GM21390 (cell line): Measurements from ENCODE around the gene ATG7.

Experiments used
- ATAC-seq: cut with Tn5 transposase; IDR thresholded peaks from one replicate; pipeline ENCODE4 v1.9.1; 2021; ENCODE audit not compliant: unreplicated experiment

Gene ATG7

DNA sequence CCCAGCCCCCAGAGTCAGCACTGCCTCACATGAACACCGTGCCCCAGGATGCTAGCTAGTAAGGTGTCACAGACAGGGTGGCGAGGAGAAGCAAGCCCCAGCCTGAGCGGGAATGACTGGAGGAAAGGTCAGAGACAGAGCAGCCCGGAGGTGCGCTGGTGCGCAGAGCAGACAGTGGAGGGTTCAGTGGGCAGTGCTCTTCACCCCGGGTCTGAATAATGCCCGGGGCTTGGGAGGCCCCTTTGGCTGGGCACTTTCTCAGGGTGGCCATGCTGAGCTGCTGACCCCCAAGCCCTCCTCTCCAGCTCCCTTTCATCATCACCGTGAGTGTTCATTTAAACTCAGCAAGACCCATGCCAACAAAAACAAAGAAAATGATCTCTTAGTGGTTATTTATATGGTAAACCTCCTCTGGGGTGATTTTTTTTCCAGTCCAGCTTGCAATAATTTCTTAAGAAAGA is 260.8 kb downstream of the ATG7 start:
- ATAC-seq = no peak

DNA sequence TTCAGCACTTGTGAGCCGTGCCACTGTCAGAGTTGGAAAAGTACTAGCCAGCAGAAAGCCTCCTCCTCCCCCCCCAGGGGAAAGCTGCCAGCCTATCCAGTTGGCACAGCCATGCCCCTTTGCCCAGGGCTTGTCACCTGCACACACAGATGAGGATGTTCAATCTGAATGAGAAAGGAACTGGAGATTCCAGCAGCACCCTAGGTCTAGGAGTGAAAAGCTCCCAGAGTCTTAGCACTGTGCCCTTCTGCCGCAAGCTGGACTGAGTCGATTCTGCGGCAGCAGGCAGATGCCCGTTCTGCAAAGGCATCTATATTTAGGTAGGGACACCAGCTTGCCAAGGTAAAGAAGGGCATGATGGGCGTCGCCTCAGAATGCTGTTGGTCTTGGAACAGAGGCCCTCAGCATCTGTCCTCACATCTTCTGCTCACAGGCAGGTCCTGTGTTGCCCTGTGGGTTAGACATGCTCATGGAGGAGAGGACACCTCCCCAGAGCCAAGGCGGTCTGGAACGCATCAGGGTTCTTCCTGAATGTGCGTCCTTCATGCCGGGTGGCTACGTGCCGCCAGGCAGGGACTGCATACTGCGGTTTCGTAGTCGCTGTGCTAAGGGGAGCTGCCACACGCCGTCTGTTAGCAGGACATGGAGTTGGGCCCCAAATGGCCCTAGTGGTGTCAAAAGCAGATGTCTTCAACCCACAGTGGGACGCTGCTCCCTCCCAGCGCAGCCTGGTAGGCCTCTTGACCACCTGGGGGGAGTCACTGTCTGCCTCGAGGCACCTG is 262.0 kb downstream of the ATG7 start:
- no peak for ATAC-seq

GRCh38 chr3:11534793-11535101 is 262.6 kb downstream of the ATG7 start:
- ATAC-seq = no peak

DNA sequence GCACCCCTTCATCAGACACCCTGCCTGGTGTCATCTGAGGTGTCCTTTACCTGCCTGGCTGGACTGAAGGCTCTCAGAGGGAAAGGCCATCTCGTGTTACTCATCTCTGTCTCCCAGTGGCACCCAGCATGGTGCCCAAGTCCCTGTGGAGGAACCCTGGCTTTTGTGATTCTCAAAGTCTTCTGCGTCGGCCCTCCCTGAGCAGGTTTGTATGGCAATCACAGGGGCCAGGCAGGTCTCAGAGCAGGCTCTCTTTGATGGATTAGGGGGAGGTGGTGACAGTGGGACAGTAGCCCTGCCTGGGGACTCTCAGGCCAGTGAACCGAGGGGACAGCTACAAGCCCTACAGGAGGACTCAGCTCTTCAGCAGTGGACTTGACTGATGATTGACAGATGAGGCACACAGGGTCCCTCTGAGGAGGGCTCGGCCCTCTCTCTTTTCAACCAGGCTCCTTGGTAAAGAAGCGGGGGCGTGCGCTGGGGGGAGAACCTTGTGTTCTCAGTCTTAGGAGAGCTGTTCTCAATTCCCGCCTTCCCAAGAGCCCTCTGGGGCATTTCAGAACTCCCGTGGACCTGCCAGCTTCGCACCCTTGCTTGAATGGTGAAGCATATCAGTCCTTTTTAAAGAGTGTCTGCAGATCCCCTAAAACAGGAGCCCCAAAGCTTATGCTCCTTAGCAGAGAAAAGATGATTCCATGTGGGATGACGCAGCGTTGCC is 263.2 kb downstream of the ATG7 start:
- no peak for ATAC-seq

DNA sequence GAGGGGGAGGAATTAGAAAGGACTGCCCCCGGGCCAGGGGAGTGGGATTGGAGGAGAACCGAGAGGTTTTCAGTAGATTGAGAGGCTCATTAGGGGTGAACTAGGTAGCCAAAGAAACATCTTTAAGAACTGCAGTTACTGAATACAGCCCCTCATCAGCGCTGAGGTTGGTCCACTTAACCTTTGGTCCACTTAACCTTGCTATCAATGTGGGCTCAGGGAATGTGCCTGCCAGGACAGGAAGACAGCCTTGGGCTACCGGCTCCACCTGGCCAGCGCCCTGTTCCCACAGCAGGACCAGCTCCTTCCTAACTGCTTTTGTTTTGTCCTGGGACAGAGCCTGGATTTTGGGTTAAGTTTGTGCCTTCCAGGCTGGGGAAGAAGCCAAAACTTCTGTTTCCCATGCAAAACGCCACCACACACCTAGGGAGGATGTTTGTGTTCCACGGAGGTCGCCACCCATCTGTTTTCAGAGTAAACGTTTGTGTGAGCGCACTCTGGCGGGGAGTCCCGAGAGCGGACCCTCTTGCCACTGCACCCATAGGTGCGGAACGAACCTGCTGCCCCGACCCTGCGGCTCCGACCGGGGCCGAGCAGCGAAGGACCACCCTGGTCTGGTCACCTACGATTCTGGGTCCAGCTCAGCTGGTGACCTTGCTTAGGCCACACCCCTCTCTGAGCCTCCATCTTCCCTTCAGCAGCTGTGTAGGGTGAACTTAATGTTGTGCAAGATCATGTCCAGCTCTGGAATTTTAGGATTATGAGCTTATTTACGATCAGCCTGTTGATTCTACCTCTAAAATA is 264.1 kb downstream of the ATG7 start:
- ATAC-seq = no peak

- no peak for ATAC-seq
These were observed 264.9 kb downstream of the ATG7 start for GRCh38 chr3:11536936-11537612.

DNA sequence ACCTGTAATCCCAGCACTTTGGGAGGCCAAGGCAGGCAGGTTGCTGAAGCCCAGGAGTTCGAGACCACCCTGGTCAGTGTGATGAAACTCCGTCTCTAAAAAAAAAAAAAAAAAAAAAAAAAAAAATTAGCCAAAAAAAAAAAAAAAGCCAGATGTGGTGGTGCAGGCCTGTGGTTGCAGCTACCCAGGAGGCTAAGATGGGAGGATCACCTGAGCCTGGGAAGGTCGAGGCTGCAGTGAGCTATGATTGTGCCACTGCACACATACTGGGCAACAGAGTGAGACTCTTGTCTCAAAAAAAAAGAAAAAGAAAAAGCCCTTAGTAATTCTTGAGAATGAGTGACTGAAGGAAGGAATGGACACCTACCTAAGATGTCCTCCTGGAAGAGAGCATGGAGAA is 266.4 kb downstream of the ATG7 start:
- ATAC-seq = no peak

DNA sequence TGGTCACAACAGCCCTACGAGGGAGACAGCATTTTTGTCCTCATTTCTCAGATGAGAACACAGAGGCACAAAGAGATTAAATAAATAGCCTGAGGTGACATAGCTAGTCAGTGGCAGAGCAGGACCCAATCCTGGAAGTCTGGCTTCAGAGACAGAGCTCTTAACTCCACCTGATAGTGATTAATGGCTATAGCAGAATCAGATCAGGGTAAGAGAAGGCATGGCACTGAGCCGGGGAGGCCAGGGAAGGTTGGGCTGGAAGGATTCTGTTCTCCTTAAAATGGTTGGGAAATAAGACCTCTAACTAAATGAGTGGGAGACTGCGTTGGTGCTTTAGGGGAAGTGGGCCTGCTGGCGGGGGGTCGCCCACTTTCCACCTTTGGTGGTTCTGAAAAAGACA is 267.0 kb downstream of the ATG7 start:
- no peak for ATAC-seq

DNA sequence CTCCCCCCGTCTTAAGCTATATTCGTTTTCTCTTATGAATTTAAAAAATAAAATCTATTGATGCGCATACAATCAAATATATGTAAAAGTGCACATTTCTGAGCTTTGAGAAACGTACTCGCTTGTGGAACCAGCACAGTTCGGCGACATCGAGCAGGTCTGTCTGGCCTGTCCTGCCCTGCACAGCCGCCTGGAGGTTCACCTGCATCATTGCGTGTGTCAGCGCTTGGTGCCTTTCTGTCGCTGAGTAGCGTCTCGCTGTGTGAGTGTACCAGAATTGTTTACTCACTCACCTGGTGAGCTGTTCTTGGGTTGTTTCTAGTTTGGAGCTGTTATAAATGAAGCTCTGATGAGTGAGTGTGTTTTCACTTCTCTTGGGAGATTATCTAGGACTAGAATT is 267.5 kb downstream of the ATG7 start:
- no peak for ATAC-seq

GRCh38 chr3:11541321-11542303 is 269.4 kb downstream of the ATG7 start:
- ATAC-seq = no peak

DNA sequence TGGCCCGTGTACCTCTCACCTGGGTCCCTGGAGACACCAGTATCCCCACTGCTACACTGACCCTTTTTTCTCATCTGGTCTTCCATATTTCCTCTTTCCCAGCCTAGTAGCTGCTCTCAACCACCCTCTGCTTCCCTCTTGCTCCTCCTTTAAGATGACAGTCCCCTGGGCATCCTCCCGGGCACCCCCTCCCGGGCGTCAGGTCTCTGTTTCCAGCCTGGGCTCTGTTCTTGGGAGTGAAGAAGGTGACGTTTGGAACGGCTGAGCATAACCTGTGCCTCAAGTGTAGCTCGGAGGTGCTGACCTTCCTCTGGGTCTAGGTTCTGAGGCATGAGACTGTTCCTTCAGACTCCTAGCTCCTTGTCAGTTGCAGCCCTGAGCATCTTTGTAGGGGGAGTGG is 270.4 kb downstream of the ATG7 start:
- no peak for ATAC-seq

- ATAC-seq = no peak
These were observed 271.1 kb downstream of the ATG7 start for GRCh38 chr3:11543141-11543947.

DNA sequence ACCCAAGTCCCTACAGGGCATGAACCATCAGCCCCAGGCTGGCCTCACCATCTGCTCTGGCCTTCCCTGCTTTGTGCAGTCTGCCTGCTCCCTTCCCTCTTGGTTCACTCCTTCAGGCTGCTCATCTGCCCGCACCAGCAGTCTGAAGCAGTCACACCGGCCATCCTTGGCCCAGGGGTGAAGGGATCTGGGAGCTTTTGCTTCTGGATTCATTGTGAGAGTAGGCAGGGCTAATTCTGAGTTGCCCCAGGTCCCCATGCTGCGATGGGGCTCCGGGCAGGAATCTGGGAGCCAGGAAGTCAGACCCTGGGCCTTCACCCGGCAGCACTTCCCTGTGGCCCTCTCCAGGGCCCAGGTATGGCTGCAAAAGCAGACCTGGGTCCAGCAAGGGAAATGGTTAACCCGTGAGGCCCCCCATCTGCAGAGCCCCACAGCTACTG is 271.8 kb downstream of the ATG7 start:
- no peak for ATAC-seq

DNA sequence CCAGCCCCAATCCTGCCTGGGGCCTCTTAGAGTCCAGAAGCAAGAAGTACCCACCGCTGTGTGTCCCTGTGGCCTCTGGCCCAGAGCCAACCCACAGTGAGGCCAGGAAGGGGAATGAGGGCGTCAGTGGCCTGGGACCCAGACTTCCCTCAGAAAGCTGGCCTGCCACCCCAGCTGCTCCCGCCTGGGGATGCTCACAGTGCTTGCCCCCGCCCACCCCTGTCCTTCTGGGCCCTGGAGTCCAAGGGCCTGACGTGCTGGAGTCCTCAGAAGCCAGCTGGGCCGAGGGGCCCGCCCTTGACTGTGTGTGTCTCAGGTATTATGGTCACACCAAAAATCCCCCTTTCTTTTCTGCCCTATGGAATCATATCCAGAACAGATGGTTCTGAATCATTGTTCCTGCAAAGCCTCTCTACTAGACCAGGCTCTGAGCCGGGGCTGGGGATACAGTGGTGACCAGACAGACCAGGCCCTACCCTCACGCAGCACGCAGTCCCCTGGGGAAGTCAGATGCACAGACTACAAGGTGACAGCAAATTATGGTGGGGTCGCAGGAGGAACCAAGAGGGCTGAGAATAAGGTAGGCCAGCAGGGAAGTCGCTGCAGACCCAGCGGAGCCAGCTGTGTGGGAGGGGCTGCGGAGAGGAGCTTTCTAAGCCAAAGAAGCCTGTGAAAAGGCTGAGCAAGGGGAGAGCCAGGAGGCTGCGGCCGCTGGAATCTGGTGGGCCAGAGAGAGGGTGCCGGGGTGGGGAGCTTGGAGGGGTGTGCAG is 272.4 kb downstream of the ATG7 start:
- ATAC-seq = no peak

GRCh38 chr3:11545186-11545851 is 273.1 kb downstream of the ATG7 start:
- no peak for ATAC-seq

DNA sequence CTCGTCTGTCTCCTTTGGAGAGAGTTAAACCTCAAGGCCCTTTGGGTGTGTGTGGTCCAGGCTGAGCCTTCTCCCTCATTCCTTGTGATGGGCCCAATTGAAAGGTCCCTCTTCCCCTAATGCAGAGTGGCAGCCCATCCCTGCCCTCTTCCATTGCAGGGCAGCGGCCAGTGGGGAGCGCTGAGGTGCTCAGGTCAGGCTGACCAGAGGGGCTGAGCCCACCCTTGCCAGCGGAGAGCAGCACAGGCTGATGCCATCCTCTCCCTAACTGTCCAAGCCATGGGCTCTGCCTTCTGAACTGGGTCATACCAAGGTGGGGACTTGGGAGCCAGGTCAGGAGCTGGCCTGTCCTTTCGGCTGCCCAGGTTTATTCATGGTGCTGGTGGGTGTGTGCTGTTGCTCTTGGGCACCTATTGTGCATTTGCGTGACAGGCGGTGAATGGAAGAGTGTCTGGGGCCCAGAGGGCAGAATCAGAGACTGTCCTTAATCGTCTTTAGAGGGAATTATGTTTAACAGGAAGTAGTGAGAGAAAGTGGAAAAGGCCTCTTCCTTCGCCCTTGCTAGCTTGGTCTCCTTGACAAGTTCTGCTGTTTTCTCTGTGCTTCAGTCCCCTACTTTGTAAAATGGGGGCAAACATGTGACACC is 274.6 kb downstream of the ATG7 start:
- ATAC-seq = no peak

DNA sequence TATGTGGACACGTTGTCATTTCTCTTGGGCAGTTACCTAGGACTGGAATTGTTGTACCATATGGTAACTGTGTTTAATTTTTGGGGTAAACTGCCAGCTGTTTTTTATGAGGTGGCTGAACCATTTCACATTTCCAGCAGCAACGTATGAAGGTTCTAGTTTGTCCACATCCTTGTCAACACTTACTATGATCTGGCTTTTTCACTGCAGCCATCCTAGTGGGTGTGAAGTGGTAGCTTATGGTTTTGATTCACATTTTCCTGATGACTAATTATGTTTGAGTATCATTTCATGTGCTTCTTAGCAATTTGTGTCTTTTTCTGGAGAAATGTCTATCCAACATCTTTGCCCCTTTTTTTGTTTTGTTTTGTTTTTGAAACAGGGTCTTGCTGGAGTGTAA is 275.3 kb downstream of the ATG7 start:
- ATAC-seq = no peak
